Breast epithelium (tissue), 4 donors: ENCODE results near the gene TSN. TPM values are rescaled to one million over a fixed set of nuclear protein-coding genes. Genes with fewer than 3 reads are reported as not detected.

Experiments
- DNase-seq, 2 donors: peaks; one replicate each; pipeline ENCODE4 v3.0.0-alpha.2; 2019; ENCODE audit warnings: low spot score in 2 of 2
- H3K27ac ChIP-seq, 2 donors: fragments of 200-600 bp; sonication (generic) in 1 of 2; one replicate each; pipeline ENCODE4 v1.5.1; 2016 to 2019; ENCODE audit warnings: mild to moderate bottlenecking in 1 of 2
- H3K27me3 ChIP-seq, 2 donors: fragments of 200-600 bp; sonication (generic) in 1 of 2; one replicate each; pipeline versions ENCODE4 v1.5.1 to v1.6.0; 2017 to 2019; ENCODE audit warnings: control low read depth in 1 of 2, mild to moderate bottlenecking in 1 of 2
- H3K36me3 ChIP-seq: fragments of 200-600 bp; one replicate; pipeline ENCODE4 v1.5.1; 2019
- H3K4me1 ChIP-seq, 2 donors: fragments of 200-600 bp; sonication (generic); one replicate each; pipeline ENCODE4 v1.5.1; 2016 to 2019; ENCODE audit warnings: control low read depth in 1 of 2
- H3K4me3 ChIP-seq, 3 donors: fragments of 200-600 bp; sonication (generic); 1 replicate in 2 of 3; 2 replicates in 1 of 3; pipeline ENCODE4 v1.5.1; 2016 to 2019; ENCODE audit warnings: mild to moderate bottlenecking in 3 of 3, moderate library complexity in 2 of 3
- H3K9me3 ChIP-seq, 2 donors: fragments of 200-600 bp; sonication (generic) in 1 of 2; one replicate each; pipeline ENCODE4 v1.5.1; 2016 to 2019; ENCODE audit warnings: control low read depth in 1 of 2
- CTCF ChIP-seq, 3 donors: fragments of 450-650 bp; IDR thresholded peaks; one replicate each; pipeline ENCODE4 v1.5.1; 2016 to 2017; ENCODE audit warnings: antibody characterized with exemption in 3 of 3, mild to moderate bottlenecking in 3 of 3, moderate library complexity in 3 of 3
- POLR2A ChIP-seq: fragments of 450-650 bp; IDR thresholded peaks from one replicate; pipeline ENCODE4 v1.6.1; 2016; ENCODE audit warnings: antibody characterized with exemption, mild to moderate bottlenecking, moderate library complexity
- POLR2AphosphoS5 ChIP-seq, 3 donors: sonication (generic); formaldehyde crosslinking; IDR thresholded peaks; one replicate each; pipeline ENCODE4 v1.6.1; 2017; ENCODE audit warnings: antibody characterized with exemption in 3 of 3
- intact Hi-C: fragments of 100-400 bp; cut with DNase I; formaldehyde crosslinking; loops from one replicate; pipeline ENCODE4 v1.15.1; 2023; ENCODE audit warnings: low total_unique reads
- total RNA-seq, 3 donors: library from RNA; depleted of rRNA; stranded (reverse); fragments of >200 nt; gene quantifications; one replicate each; pipeline ENCODE4 v1.1.0, GENCODE V29; 2016

Gene TSN
- 10 to 100 TPM; 35.1 to 55.8 (median 42.7) TPM for total RNA-seq

- Histone ChIP-seq H3K9me3 (no peaks in the 10 kb centered on the region), H3K27me3 (no peaks in the 10 kb centered on the region), H3K4me1 (peaks cover 0 to 13% of the 10 kb centered on the region in 2 donors), H3K36me3 (no peaks in the 10 kb centered on the region), H3K4me3 (peak within 1 kb of the TSS; percentile 90 to 97 (median 93)), H3K27ac (peak within 1 kb of the TSS; percentile 81 to 84)
- no peak for TF ChIP-seq CTCF (IDR thresholded peaks at IDR 0.05)
- TF ChIP-seq POLR2A = no peak
- peak; percentile 90 to 96 (median 94) for TF ChIP-seq POLR2AphosphoS5 (IDR thresholded peaks at IDR 0.05)
- intact Hi-C loops = no loop called here
- peak; percentile 95 for DNase-seq
Measured at GRCh38 chr2:121755237-121756111, at the start of gene TSN. Gene TSN (plus strand): TSS chr2:121755651. CDS start chr2:121755780, 129 bp downstream.

- Histone ChIP-seq H3K9me3 (no peaks in the 10 kb centered on the region), H3K4me1 (no peaks in the 10 kb centered on the region), H3K4me3 (no peak overlapping the region), H3K27ac (no peak overlapping the region), H3K36me3 (no peaks in the 10 kb centered on the region), H3K27me3 (no peaks in the 10 kb centered on the region)
- no peak for DNase-seq
- intact Hi-C loops = no loop called here
- no peak for TF ChIP-seq POLR2A
- TF ChIP-seq CTCF (IDR thresholded peaks at IDR 0.05) = no peak
- TF ChIP-seq POLR2AphosphoS5 (IDR thresholded peaks at IDR 0.05) = no peak
Measured at GRCh38 chr2:121705958-121706357, 49.5 kb upstream of the TSN start.

- Histone ChIP-seq H3K27me3 (no peaks in the 10 kb centered on the region), H3K27ac (no peak overlapping the region), H3K4me3 (no peak overlapping the region), H3K9me3 (no peaks in the 10 kb centered on the region), H3K4me1 (no peaks in the 10 kb centered on the region), H3K36me3 (no peaks in the 10 kb centered on the region)
- DNase-seq = no peak
- TF ChIP-seq POLR2A (no peak), CTCF (IDR thresholded peaks at IDR 0.05) (no peak)
- intact Hi-C loops = no loop called here
Measured at GRCh38 chr2:121707344-121707919, 48.0 kb upstream of the TSN start.

- Histone ChIP-seq H3K27ac (no peak overlapping the region), H3K4me3 (no peak overlapping the region), H3K9me3 (no peaks in the 10 kb centered on the region), H3K4me1 (no peaks in the 10 kb centered on the region), H3K27me3 (no peaks in the 10 kb centered on the region), H3K36me3 (no peaks in the 10 kb centered on the region)
- TF ChIP-seq POLR2A = no peak
- TF ChIP-seq POLR2AphosphoS5 (IDR thresholded peaks at IDR 0.05) = no peak
- TF ChIP-seq CTCF (IDR thresholded peaks at IDR 0.05) = no peak
- intact Hi-C loops = no loop called here
- DNase-seq = no peak
Measured at GRCh38 chr2:121707920-121708361, 47.5 kb upstream of the TSN start.
